ENCODE measurements around the gene SLC7A7. TPM values are rescaled to one million over a fixed set of nuclear protein-coding genes. Genes with fewer than 3 reads are reported as not detected.

SLC7A7 gene
- total and polyA plus RNA-seq, 2 experiments from 2014 or later, result 3.6 to 4.1 TPM

GRCh38 chr14:22812744-22813143 is 2.5 kb downstream of the SLC7A7 start:
- peaks cover 30% of the 10 kb centered on the region for H3K4me1 Mint-ChIP-seq
- H2AFZ ChIP-seq, result no peak overlapping the region
- H3K27me3 ChIP-seq (ENCODE audit: insufficient read depth), result no peaks in the 10 kb centered on the region
- H3K4me2 ChIP-seq, result peak overlapping the region; percentile 61; the same call in 1 of the 2 replicates
- no peak overlapping the region for H3K4me3 Mint-ChIP-seq
- peak; percentile 84 for ATAC-seq
- no peaks in the 10 kb centered on the region for H3K36me3 ChIP-seq (ENCODE audit: insufficient read depth)
- H4K20me1 ChIP-seq (replicated peaks; ENCODE audit: insufficient read depth), result no peaks in the 10 kb centered on the region
- peaks cover 6% of the 10 kb centered on the region for H3K27me3 Mint-ChIP-seq (ENCODE audit: insufficient read depth, low read depth, poor library complexity)
- H3K27ac ChIP-seq (ENCODE audit: low read depth), result no peak overlapping the region
- H3K9me2 ChIP-seq (ENCODE audit: insufficient read depth), result no peaks in the 10 kb centered on the region
- no peaks in the 10 kb centered on the region for H3K79me2 ChIP-seq (replicated peaks; ENCODE audit: insufficient read depth)
- 0 out of 2 replicates have a peak, but pooled peaks cover 3% of the 10 kb centered on the region for H3F3A ChIP-seq (replicated peaks; ENCODE audit: low read depth)
- peak; percentile 57 for DNase-seq (ENCODE audit: low spot score)
- no peak overlapping the region for H3K4me3 ChIP-seq
- TF ChIP-seq, protein P1, sequence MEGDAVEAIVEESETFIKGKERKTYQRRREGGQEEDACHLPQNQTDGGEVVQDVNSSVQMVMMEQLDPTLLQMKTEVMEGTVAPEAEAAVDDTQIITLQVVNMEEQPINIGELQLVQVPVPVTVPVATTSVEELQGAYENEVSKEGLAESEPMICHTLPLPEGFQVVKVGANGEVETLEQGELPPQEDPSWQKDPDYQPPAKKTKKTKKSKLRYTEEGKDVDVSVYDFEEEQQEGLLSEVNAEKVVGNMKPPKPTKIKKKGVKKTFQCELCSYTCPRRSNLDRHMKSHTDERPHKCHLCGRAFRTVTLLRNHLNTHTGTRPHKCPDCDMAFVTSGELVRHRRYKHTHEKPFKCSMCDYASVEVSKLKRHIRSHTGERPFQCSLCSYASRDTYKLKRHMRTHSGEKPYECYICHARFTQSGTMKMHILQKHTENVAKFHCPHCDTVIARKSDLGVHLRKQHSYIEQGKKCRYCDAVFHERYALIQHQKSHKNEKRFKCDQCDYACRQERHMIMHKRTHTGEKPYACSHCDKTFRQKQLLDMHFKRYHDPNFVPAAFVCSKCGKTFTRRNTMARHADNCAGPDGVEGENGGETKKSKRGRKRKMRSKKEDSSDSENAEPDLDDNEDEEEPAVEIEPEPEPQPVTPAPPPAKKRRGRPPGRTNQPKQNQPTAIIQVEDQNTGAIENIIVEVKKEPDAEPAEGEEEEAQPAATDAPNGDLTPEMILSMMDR (conservative IDR thresholded peaks at IDR 0.05; ENCODE audit: low read depth in 2 of 2), result peak; percentile 15 to 44; a peak in 3 of 4 replicates
- TF ChIP-seq EZH2phosphoT487 (IDR thresholded peaks at IDR 0.05; ENCODE audit: unreplicated experiment), result no peak
- peaks cover 22% of the 10 kb centered on the region for H3K4me1 ChIP-seq (ENCODE audit: insufficient read depth)
- no peaks in the 10 kb centered on the region for H3K36me3 Mint-ChIP-seq (ENCODE audit: low read depth)
- no peaks in the 10 kb centered on the region for H3K9me3 Mint-ChIP-seq
- no peak overlapping the region for H3K27ac Mint-ChIP-seq

GRCh38 chr14:22811722-22812121 is 3.5 kb downstream of the SLC7A7 start:
- no peaks in the 10 kb centered on the region for H4K20me1 ChIP-seq (replicated peaks; ENCODE audit: insufficient read depth)
- H3K27ac ChIP-seq (ENCODE audit: low read depth), result no peak overlapping the region
- H3F3A ChIP-seq (replicated peaks; ENCODE audit: low read depth), result 0 out of 2 replicates have a peak, but pooled peaks cover 3% of the 10 kb centered on the region
- no peaks in the 10 kb centered on the region for H3K9me2 ChIP-seq (ENCODE audit: insufficient read depth)
- H3K27me3 ChIP-seq (ENCODE audit: insufficient read depth), result no peaks in the 10 kb centered on the region
- H3K27me3 Mint-ChIP-seq (ENCODE audit: insufficient read depth, low read depth, poor library complexity), result peaks cover 6% of the 10 kb centered on the region
- ATAC-seq (no peak), DNase-seq (ENCODE audit: low spot score) (no peak)
- no peak overlapping the region for H3K4me3 ChIP-seq
- no peak overlapping the region for H3K27ac Mint-ChIP-seq
- no peaks in the 10 kb centered on the region for H3K36me3 ChIP-seq (ENCODE audit: insufficient read depth)
- H3K4me2 ChIP-seq, result no peak overlapping the region
- H3K36me3 Mint-ChIP-seq (ENCODE audit: low read depth), result no peaks in the 10 kb centered on the region
- peaks cover 29% of the 10 kb centered on the region for H3K4me1 ChIP-seq (ENCODE audit: insufficient read depth)
- H3K4me3 Mint-ChIP-seq, result no peak overlapping the region
- H3K9me3 Mint-ChIP-seq, result no peaks in the 10 kb centered on the region
- no peaks in the 10 kb centered on the region for H3K79me2 ChIP-seq (replicated peaks; ENCODE audit: insufficient read depth)
- H2AFZ ChIP-seq, result no peak overlapping the region
- peaks cover 37% of the 10 kb centered on the region for H3K4me1 Mint-ChIP-seq
- TF ChIP-seq POLR2AphosphoS5 (IDR thresholded peaks at IDR 0.05; ENCODE audit: low read depth), result no peak
- TF ChIP-seq EZH2phosphoT487 (IDR thresholded peaks at IDR 0.05; ENCODE audit: unreplicated experiment), result no peak
- no peak for TF ChIP-seq ETS1 (IDR thresholded peaks at IDR 0.05)
- TF ChIP-seq EZH2 (IDR thresholded peaks at IDR 0.05; ENCODE audit: low read depth, unreplicated experiment), result no peak
- no peak for TF ChIP-seq ZNF114 (CRISPR knock-in tag; IDR thresholded peaks at IDR 0.05)
- no peak for TF ChIP-seq CREB1 (CRISPR knock-in tag; IDR thresholded peaks at IDR 0.05; ENCODE audit: low read depth)
- TF ChIP-seq ZNF331 (CRISPR knock-in tag; IDR thresholded peaks at IDR 0.05; ENCODE audit: low read depth), result no peak
- no peak for TF ChIP-seq NANOG (IDR thresholded peaks at IDR 0.05; ENCODE audit: borderline replicate concordance)
- TF ChIP-seq ZNF462 (CRISPR knock-in tag; IDR thresholded peaks at IDR 0.05), result no peak
- TF ChIP-seq, protein P1 (conservative IDR thresholded peaks at IDR 0.05; ENCODE audit: low read depth in 2 of 2), result no peak
- no peak for TF ChIP-seq JUNB (IDR thresholded peaks at IDR 0.05; ENCODE audit: unreplicated experiment)
